Measurements from ENCODE around the gene OR51A4.

Gene OR51A4, protein sequence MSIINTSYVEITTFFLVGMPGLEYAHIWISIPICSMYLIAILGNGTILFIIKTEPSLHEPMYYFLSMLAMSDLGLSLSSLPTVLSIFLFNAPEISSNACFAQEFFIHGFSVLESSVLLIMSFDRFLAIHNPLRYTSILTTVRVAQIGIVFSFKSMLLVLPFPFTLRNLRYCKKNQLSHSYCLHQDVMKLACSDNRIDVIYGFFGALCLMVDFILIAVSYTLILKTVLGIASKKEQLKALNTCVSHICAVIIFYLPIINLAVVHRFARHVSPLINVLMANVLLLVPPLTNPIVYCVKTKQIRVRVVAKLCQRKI

DNA sequence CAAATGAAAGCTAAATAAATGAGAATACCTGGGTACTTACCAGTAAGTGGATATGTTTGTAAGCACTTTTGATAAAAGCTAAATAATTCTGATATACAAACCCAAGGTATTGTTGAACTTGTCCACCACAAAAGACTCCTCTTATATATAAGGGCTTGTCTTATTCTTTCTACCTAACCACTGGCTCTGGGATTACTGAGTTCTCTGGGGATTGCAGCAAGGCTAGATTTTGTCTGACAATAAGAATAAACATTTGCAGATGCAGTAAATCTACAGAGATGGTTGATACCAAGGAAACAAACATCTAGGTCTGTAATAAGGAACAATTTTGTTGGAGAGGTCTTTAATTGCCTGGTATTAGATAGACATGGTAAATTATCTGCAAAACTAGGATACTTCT lies at the start of gene OR51A4:
Gene OR51A4, minus strand, starts transcription at position 101 of the 400 bp plus-strand sequence. CDS start 505 bp downstream, outside the sequence.
- H3K4me3 ChIP-seq (ENCODE audit: low read depth, low read length), result no peak within 1 kb of the TSS
- POLR2A ChIA-PET, result no interaction called here
- no peak for DNase-seq (ENCODE audit: low read depth, low spot score)
- CTCF ChIA-PET, result no interaction called here
- TF ChIP-seq, protein P1, sequence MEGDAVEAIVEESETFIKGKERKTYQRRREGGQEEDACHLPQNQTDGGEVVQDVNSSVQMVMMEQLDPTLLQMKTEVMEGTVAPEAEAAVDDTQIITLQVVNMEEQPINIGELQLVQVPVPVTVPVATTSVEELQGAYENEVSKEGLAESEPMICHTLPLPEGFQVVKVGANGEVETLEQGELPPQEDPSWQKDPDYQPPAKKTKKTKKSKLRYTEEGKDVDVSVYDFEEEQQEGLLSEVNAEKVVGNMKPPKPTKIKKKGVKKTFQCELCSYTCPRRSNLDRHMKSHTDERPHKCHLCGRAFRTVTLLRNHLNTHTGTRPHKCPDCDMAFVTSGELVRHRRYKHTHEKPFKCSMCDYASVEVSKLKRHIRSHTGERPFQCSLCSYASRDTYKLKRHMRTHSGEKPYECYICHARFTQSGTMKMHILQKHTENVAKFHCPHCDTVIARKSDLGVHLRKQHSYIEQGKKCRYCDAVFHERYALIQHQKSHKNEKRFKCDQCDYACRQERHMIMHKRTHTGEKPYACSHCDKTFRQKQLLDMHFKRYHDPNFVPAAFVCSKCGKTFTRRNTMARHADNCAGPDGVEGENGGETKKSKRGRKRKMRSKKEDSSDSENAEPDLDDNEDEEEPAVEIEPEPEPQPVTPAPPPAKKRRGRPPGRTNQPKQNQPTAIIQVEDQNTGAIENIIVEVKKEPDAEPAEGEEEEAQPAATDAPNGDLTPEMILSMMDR (IDR thresholded peaks at IDR 0.05; ENCODE audit: insufficient read depth, low read length, missing control alignments), result no peak

DNA sequence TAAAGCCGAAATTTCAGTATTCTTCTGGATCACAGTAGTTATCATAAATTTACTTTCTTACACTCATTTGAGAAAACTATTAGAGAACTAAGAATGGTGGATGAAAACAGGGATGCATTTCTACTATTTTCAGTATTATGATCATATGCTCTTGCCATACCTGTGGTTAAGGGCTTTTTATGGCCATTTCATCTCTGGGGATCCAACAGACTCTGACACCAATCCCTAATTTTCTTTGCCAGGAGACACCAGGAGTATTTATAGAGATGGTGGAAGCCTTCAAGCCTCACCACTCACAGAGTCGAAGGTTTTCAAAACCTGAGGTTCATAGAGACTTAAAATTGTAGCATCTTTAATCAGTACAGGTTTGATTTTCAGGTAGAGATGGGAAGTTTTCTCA lies 47.1 kb upstream of the OR51A4 start, which contains the start of gene OR51L1:
Gene OR51L1, plus strand, starts transcription at position 301 of the 400 bp plus-strand sequence. CDS start 4,132 bp downstream, outside the sequence.
- H3K4me3 ChIP-seq (ENCODE audit: low read depth, low read length), result no peak within 1 kb of the TSS
- ChIA-PET POLR2A (no interaction called here), CTCF (no interaction called here)
- DNase-seq (ENCODE audit: low read depth, low spot score), result no peak
- TF ChIP-seq, protein P1 (IDR thresholded peaks at IDR 0.05; ENCODE audit: insufficient read depth, low read length, missing control alignments), result no peak

DNA sequence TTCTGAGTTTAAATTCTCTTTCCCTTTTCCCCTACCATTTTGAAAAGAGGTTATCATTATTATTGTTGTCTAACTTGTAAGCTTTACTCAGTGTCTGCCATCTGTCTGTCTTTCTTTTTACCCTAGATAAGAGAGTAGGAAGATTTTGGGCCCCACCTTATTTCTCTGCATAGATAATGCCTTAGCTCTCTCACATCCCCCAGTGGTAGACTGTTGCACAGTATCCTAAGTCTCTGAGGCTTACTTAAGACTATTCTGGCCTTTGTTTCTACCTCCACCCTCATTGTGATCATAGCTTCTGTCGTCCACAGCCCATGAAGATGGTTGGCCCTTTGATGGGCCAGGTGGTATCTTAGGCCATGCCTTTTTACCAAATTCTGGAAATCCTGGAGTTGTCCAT lies 43.7 kb upstream of the OR51A4 start:
- TF ChIP-seq, protein P1 (IDR thresholded peaks at IDR 0.05; ENCODE audit: insufficient read depth, low read length, missing control alignments), result peak; percentile 25
- H3K4me3 ChIP-seq (ENCODE audit: low read depth, low read length), result no peak overlapping the region
- ChIA-PET POLR2A (no interaction called here), CTCF (interaction anchor here (2.6 kb wide), 1 partner anchor 354 kb away, joined by 13 read pairs; the partner anchor contains the start of gene OR51D1)
- no peak for DNase-seq (ENCODE audit: low read depth, low spot score)

DNA sequence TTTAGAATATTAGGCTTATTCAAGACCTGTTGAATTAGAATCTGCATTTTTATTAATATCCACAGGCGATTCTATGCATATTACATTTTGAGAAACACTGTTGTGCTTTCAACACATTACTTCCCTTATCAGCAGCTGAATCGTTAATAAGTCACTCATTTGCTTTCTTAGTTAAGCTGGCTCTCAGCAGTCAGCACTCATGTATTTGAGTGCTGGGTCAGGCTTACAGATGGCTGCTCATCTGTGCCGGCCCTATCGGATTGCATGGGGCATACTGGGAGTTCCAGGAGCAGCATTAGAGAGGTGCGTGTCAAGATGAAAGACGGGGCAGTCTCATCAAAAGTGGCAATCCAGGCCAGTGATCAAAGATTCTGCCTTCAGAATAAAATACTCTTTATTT lies 36.4 kb upstream of the OR51A4 start:
- H3K4me3 ChIP-seq (ENCODE audit: low read depth, low read length), result no peak overlapping the region
- POLR2A ChIA-PET, result no interaction called here
- TF ChIP-seq, protein P1 (IDR thresholded peaks at IDR 0.05; ENCODE audit: insufficient read depth, low read length, missing control alignments), result no peak
- no peak for DNase-seq (ENCODE audit: low read depth, low spot score)
- CTCF ChIA-PET, result no interaction called here

DNA sequence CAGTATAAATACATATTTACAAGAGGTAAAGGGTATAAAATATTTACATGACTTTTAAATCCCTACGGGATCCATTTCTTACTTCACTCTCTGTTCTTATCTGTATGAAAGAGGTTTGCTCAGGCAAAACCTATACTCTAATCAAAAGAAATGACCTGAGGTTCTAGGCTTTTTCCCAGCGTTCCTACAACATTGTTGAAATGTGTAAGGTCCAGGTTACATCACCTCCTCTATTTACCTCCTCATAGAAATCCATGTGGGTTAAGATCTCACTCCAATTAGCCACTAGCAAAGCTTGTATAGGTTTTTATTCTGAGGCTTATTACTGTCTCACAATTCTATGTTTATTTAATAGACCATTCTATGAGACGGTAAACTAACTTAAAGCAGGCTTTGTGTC lies 35.3 kb upstream of the OR51A4 start:
- no peak overlapping the region for H3K4me3 ChIP-seq (ENCODE audit: low read depth, low read length)
- ChIA-PET CTCF (no interaction called here), POLR2A (no interaction called here)
- DNase-seq (ENCODE audit: low read depth, low spot score), result no peak
- TF ChIP-seq, protein P1 (IDR thresholded peaks at IDR 0.05; ENCODE audit: insufficient read depth, low read length, missing control alignments), result no peak

DNA sequence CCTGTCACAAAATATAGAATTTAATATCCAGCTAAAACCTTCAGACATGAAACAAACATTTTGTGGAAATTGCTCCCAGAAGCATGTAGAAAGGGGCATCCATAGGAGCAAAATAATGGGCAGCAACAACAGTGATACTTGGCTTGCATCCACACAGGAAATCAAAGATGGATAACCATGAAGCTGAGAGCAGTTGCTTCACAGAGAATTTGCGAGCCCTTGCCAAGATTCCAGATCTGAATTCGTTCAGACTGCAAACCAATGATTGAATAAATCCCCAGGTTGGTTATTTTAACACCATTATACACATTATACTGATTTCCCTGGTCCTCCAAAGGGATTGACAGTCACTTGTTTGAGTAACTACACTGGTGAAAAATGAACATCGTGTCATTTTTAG lies 31.6 kb upstream of the OR51A4 start:
- CTCF ChIA-PET, result no interaction called here
- H3K4me3 ChIP-seq (ENCODE audit: low read depth, low read length), result no peak overlapping the region
- no peak for DNase-seq (ENCODE audit: low read depth, low spot score)
- POLR2A ChIA-PET, result no interaction called here
- TF ChIP-seq, protein P1 (IDR thresholded peaks at IDR 0.05; ENCODE audit: insufficient read depth, low read length, missing control alignments), result no peak
